ENCODE results near the gene ACAP3.
A peak's percentile ranks its signal among the peaks of the same experiment; 100 is the strongest.

Gene ACAP3, protein sequence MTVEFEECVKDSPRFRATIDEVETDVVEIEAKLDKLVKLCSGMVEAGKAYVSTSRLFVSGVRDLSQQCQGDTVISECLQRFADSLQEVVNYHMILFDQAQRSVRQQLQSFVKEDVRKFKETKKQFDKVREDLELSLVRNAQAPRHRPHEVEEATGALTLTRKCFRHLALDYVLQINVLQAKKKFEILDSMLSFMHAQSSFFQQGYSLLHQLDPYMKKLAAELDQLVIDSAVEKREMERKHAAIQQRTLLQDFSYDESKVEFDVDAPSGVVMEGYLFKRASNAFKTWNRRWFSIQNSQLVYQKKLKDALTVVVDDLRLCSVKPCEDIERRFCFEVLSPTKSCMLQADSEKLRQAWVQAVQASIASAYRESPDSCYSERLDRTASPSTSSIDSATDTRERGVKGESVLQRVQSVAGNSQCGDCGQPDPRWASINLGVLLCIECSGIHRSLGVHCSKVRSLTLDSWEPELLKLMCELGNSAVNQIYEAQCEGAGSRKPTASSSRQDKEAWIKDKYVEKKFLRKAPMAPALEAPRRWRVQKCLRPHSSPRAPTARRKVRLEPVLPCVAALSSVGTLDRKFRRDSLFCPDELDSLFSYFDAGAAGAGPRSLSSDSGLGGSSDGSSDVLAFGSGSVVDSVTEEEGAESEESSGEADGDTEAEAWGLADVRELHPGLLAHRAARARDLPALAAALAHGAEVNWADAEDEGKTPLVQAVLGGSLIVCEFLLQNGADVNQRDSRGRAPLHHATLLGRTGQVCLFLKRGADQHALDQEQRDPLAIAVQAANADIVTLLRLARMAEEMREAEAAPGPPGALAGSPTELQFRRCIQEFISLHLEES

GRCh38 chr1:1307923-1308755, at the start of gene ACAP3, which contains the start of gene PUSL1:
ACAP3 (minus strand) TSS chr1:1307930; CDS start chr1:1307815, 115 bp downstream.
PUSL1 (plus strand) TSS chr1:1308597; CDS start chr1:1308644, 47 bp downstream.
- peak; percentile 93 for DNase-seq

- DNase-seq = no peak
Measured at GRCh38 chr1:1356796-1357401, 49.2 kb upstream of the ACAP3 start.

DNA sequence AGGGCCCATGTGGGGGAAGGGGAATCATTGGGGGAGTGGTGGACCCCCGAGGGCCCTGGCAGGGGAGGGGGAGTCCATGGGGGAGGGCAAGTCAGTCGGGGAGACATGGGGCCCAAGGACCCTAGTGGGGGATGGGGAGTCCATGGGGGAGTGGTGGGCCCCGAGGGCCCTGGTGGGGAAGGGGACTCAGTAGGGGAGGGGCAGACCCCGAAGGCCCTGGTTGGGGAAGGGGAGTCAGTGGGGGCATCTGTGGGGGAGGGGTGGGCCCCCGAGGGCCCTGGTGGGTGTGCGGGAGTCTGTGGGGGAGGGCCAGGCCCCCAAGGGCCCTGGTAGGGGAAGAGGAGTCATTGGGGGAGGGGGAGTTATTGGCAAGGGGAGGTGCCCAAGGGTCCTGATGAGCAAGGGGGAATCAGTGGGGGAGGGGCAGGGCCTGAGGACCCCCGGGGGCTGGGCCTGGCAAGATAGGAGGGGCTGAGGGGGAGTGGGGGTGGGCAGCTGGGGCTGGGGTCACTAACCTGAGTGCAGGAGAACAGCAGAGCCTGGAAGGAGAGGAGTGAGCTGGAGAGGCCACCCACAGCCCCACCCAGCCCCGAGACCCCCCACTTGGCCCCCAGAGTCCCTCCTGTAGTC, 48.6 kb upstream of the ACAP3 start:
- DNase-seq = no peak

- DNase-seq = peak; percentile 40
Measured at GRCh38 chr1:1355416-1355815, 47.7 kb upstream of the ACAP3 start.

- DNase-seq = no peak
Measured at GRCh38 chr1:1354271-1355247, 46.8 kb upstream of the ACAP3 start.

- DNase-seq = peak; percentile 47
Measured at GRCh38 chr1:1353389-1354151, 45.8 kb upstream of the ACAP3 start.

DNA sequence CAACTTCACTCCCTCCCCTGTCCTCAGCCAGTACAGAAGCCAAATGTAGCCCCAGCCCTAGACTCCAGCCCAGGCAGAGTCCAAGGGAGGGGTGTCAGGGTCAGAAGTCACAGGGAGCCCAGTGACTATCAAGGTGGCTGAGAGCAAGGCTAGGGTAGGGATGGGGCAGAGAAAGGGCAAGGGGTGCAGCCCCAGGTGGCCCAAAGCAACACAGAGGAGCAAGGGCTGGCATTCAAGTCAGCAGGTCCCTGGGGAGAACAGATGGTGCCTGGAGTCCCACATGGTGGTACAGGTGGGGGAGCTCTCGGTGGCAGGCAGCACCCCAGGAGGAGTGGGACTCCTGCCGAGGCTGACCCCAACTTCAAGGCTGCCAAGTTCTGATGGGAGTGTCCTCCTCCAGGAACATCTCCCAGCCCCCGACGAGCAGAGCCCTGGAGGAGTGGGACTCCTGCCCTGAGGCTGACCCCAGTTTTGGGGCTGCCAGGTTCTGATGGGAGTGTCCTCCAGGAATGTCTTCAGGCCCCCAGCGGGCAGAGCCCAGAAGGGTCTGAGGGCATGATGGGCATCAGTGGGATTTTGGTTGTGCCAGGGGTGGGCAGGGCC, 45.2 kb upstream of the ACAP3 start:
- peak; percentile 19 for DNase-seq

GRCh38 chr1:1351511-1352427, 44.0 kb upstream of the ACAP3 start:
- DNase-seq = no peak

DNA sequence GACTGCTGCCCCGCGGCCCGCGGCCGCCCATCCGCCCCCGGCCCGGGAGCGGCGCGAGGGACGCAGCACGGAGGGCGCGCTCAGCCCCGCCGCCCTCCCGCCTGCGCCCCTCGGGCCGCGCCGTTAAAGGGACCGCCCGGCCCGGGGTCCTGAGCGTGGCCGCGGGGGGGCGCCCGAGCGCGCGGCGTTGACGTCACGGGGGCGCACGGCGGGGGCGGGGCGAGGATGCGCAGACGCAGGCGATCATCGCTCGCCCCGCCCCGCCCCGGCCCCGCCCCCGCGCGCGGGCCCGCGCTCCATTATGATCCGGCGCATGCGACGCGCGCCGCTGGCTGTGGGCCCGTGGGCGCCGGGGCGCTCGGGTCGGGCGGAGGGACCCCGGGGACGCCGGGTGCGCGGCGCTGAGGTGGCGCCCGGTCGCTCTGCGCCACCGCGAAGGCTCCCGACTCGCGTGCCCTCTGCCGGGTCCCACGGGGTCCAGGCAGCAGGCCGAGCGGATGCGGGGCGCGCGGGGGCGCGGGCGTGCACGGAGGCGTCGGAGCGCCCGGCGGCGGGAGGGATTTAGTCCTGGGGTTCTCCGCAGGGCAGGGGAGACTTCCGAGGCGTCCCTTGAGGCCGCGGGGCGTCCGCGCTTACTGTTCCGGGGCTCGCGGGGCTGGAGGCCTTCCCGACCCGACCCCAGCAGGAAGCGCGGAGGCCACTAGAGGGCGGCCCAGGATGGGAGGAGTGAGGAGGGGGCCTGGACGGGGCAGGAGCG, 41.7 kb upstream of the ACAP3 start, which contains the start of gene DVL1:
Gene DVL1 (minus strand): TSS at position 163 of the 757 bp plus-strand sequence. CDS start 353 bp downstream, outside the sequence.
- peak; percentile 80 for DNase-seq

DNA sequence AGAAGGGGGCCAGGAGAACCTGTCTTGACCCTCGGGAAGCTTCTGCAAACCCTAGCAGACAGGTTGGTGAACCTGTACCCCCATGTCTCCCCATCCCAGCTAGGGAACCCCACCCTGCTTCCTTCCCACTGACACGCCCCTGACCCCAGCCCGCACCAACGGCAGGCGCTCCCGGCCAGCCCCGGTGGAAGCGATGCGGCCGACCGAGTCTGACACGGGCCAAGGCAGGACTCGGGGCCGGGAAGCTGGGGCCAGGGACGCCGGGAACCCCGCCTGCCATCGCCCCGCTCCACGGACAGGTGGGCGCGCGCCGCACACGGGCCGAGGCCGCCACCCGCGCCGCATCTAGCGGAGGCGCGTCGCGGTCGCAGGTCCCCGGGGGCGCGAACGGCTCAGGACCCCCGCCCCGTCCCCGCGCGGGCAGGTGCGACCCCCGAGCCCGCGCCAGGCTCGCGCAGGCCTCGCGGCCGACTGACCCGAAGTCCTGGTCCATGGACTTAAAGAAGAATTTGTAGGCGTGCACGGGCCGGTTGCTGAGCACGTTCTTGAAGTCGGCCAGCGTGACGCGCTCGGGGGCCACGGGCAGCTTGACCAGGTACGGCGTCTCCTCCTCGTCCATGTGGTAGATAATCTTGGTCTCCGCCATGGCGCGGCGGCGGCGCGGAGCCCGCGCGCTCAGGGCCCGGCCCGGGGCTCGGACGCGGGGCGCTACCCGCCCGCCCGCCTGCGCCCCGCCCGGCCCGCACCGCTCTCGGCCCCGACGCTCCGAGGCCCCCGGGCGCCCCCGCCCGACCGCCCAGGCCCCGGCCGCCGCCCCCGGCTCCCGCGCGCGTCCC, 40.9 kb upstream of the ACAP3 start:
- no peak for DNase-seq

DNA sequence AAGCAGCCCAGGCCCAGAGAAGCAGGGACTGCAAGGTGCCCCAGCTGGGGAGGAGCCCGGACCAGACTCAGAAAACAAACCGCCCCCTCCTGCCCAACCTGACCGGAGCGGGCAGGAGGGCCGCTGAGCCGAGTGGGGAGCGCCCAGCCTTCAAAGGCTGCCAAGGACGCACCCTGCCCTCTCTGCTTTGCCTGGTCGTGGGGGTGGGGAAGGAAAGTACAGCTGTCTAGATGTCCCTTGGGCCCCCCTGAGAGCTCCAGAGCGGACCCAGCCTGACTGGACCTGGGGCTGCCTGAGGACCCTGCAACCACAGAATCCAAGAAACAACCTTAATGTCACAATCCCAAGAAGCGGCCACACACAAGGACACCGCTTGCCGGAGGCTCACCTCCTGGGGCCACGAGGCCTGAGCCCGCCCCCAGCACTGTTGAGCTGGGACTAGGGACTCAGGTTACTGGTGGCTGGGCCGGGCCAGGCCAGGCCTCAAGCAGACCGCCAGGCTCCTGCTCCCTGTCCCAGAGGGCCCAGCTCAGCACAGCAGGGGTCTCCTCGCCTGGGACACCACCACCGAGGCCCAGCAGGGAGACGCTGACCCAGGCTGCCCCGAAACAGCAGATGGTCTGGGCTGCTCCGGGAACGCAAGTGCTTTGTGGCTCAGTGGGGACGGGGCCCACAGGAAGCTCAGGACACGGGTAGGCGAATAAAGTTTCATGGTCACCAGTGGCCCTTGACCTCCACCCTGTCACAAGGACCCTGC, 40.1 kb upstream of the ACAP3 start:
- no peak for DNase-seq

- DNase-seq = no peak
Measured at GRCh38 chr1:1347026-1347595, 39.4 kb upstream of the ACAP3 start.

GRCh38 chr1:1346501-1346890, 38.8 kb upstream of the ACAP3 start:
- no peak for DNase-seq

DNA sequence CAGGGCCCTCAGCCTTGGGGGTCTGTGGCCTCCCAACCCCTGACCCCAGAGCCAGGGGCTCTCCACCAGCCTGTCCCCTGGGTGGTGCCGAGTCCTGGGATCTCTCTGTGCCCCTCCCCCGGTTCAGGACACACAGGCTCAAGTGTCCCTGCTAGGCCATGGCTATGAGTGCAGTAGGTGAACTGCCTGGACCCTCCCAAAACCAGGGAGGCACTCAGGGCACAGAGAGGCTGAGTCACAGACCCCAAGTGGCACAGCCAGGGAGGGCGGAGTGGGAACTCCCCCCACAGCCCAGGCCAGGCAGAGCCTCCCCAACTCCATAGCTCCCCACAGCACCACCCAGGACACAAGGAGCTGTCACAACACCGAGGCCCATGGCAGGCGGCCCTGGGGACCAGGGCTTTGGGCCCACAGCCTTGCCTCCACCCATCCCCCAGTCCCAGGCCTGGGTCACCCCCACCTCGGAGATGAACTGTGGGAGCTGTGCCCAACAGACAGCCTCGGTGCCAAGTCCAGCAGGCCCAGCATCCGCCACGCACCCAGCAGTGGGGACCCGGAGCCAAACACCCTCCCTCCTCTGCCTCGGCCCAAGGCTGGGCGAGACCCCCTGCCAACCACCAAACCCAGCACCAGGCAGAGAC, 38.2 kb upstream of the ACAP3 start:
- no peak for DNase-seq

DNA sequence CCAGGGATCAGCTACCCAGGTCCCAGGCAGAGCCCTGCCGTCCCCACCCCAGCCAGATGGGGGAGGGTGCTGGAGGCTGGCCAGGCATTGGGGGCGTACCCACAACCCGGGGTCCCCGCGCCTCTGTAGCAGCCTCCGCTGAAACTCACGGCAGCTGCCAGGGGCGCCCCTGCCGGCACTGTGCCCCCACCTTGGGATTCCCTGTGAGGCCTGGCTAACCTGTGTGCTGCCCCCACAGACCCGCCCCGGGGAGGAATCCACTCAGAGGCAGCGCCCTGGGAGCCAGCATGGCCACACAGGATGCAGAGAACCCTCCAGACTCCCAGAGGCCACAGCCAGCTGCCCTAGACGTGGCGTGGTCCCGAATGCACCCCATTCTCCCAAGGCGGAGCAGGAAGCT, 37.7 kb upstream of the ACAP3 start:
- no peak for DNase-seq

All from NCI-H345 (cell line).